CD4-positive, alpha-beta T cell (primary cell): Measurements from ENCODE around the gene SLC15A5. TPM values are rescaled to one million over a fixed set of nuclear protein-coding genes. Genes with fewer than 3 reads are reported as not detected.

Source experiments
- ATAC-seq: fragments of 200-7000 bp; cut with Tn5 transposase; one replicate; pipeline ENCODE4 v1.10.0; 2022; ENCODE audit warnings: mild to moderate bottlenecking; ENCODE audit not compliant: poor library complexity
- CTCF ChIA-PET: fragments of 350-600 bp; sonication (Branson Sonifier 250); formaldehyde crosslinking; loops from one replicate; lab custom pipeline; 2021; ENCODE audit warnings: antibody characterized with exemption, inconsistent platforms; lab: Charles Lee
- POLR2A ChIA-PET: fragments of 350-600 bp; sonication (Branson Sonifier 250); formaldehyde crosslinking; loops from one replicate; lab custom pipeline; 2021; ENCODE audit warnings: antibody characterized with exemption, inconsistent platforms; lab: Charles Lee
- DNase-seq, 14 experiments: peaks; one replicate each; pipeline ENCODE4 v3.0.0-alpha.2; 2013 to 2020; ENCODE audit warnings: mixed read lengths in 2 of 14
- H3K27ac ChIP-seq, 2 donors: one replicate each; pipeline versions ENCODE4 v1.5.1 to v1.7.0; 2013; ENCODE audit warnings: low read length in 2 of 2, low read depth in 1 of 2, mild to moderate bottlenecking in 1 of 2
- H3K27me3 ChIP-seq, 2 experiments: 1 replicate in 1 of 2; 2 replicates in 1 of 2; pipeline versions ENCODE4 v1.6.1 to v1.7.0; 2013; ENCODE audit warnings: low read length in 2 of 2, control low read depth in 1 of 2, mild to moderate bottlenecking in 1 of 2, moderate library complexity in 1 of 2; ENCODE audit not compliant: insufficient read depth in 2 of 2, control insufficient read depth in 1 of 2
- H3K36me3 ChIP-seq: one replicate; pipeline ENCODE4 v1.6.1; 2013; ENCODE audit warnings: low read length, control low read depth; ENCODE audit not compliant: insufficient read depth
- H3K4me1 ChIP-seq: one replicate; pipeline ENCODE4 v1.6.1; 2013; ENCODE audit warnings: low read length, control low read depth; ENCODE audit not compliant: insufficient read depth
- H3K4me3 ChIP-seq: one replicate; pipeline ENCODE4 v1.5.1; 2013; ENCODE audit warnings: mild to moderate bottlenecking, low read length, moderate library complexity
- H3K9me3 ChIP-seq, 2 experiments: 1 replicate in 1 of 2; 2 replicates in 1 of 2; pipeline versions ENCODE4 v1.6.1 to v1.7.0; 2013; ENCODE audit warnings: low read length in 2 of 2, mild to moderate bottlenecking in 2 of 2, control low read depth in 1 of 2, moderate library complexity in 1 of 2; ENCODE audit not compliant: control insufficient read depth in 1 of 2, insufficient read depth in 1 of 2
- H3K27ac Mint-ChIP-seq: one replicate; pipeline ENCODE4 v1.8.0; 2020; ENCODE audit warnings: mixed read lengths
- H3K27me3 Mint-ChIP-seq: one replicate; pipeline ENCODE4 v1.8.0; 2021; ENCODE audit warnings: mixed read lengths
- H3K36me3 Mint-ChIP-seq: one replicate; pipeline ENCODE4 v1.8.0; 2021; ENCODE audit warnings: low read depth, mixed read lengths
- H3K4me1 Mint-ChIP-seq: one replicate; pipeline ENCODE4 v1.8.0; 2021; ENCODE audit warnings: low read depth, mixed read lengths
- H3K4me3 Mint-ChIP-seq: one replicate; pipeline ENCODE4 v1.8.0; 2020; ENCODE audit warnings: mild to moderate bottlenecking, mixed read lengths
- H3K9me3 Mint-ChIP-seq: one replicate; pipeline ENCODE4 v1.8.0; 2020; ENCODE audit warnings: mixed read lengths
- intact Hi-C, 2 experiments: fragments of 100-400 bp; cut with DNase I in 1 of 2; cut with micrococcal nuclease in 1 of 2; formaldehyde crosslinking; loops; one replicate each; pipeline versions ENCODE4 v1.15.1 to v1.9.0; 2023 to 2025; cut with DNase I, micrococcal nuclease
- total RNA-seq, 174 experiments: library from RNA in 2 of 174; stranded (reverse) in 2 of 174; gene quantifications; one replicate each; pipeline ENCODE4 v1.2.3 and lab custom pipeline; 2021 to 2026
- TF ChIP-seq, protein P1 (sequence below): fragments of 200-600 bp; IDR thresholded peaks from one replicate; pipeline ENCODE4 v1.8.0; 2022; ENCODE audit warnings: antibody characterized with exemption, mild to moderate bottlenecking

The SLC15A5 gene
- total RNA-seq, 2 experiments from 2014 or later, result not detected

DNA sequence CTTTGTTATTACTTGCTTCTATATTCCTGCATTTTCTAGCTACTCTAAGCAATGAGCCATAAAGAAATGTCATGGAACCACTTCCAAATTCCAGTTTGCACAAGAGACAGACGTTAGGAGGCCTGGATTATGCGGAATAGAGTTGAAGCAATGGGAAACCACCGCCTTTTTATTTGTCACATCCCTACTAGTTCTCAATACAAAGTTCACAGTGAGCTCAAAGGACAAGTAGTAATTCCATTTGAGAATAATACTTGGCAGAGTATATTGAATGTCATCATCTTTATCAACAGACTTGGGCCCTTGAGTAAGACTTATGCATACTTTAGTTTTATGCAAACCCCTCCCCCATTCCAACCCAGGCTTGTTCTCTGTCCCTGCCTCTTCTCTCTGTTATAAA is 3.7 kb upstream of the SLC15A5 start:
- Histone ChIP-seq H3K27me3 (no peaks in the 10 kb centered on the region), H3K27ac (no peak overlapping the region), H3K9me3 (no peaks in the 10 kb centered on the region), H3K4me1 (no peaks in the 10 kb centered on the region), H3K4me3 (no peak overlapping the region), H3K36me3 (no peaks in the 10 kb centered on the region)
- no peak overlapping the region for H3K4me3 Mint-ChIP-seq
- H3K27ac Mint-ChIP-seq, result no peak overlapping the region
- intact Hi-C loops, result no loop called here
- ATAC-seq (no peak), DNase-seq (no peak)
- TF ChIP-seq, protein P1, sequence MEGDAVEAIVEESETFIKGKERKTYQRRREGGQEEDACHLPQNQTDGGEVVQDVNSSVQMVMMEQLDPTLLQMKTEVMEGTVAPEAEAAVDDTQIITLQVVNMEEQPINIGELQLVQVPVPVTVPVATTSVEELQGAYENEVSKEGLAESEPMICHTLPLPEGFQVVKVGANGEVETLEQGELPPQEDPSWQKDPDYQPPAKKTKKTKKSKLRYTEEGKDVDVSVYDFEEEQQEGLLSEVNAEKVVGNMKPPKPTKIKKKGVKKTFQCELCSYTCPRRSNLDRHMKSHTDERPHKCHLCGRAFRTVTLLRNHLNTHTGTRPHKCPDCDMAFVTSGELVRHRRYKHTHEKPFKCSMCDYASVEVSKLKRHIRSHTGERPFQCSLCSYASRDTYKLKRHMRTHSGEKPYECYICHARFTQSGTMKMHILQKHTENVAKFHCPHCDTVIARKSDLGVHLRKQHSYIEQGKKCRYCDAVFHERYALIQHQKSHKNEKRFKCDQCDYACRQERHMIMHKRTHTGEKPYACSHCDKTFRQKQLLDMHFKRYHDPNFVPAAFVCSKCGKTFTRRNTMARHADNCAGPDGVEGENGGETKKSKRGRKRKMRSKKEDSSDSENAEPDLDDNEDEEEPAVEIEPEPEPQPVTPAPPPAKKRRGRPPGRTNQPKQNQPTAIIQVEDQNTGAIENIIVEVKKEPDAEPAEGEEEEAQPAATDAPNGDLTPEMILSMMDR, result no peak
- no peaks in the 10 kb centered on the region for H3K36me3 Mint-ChIP-seq
- ChIA-PET CTCF (no interaction called here), POLR2A (no interaction called here)
- no peaks in the 10 kb centered on the region for H3K27me3 Mint-ChIP-seq
- peaks cover 7% of the 10 kb centered on the region for H3K9me3 Mint-ChIP-seq
- no peaks in the 10 kb centered on the region for H3K4me1 Mint-ChIP-seq

DNA sequence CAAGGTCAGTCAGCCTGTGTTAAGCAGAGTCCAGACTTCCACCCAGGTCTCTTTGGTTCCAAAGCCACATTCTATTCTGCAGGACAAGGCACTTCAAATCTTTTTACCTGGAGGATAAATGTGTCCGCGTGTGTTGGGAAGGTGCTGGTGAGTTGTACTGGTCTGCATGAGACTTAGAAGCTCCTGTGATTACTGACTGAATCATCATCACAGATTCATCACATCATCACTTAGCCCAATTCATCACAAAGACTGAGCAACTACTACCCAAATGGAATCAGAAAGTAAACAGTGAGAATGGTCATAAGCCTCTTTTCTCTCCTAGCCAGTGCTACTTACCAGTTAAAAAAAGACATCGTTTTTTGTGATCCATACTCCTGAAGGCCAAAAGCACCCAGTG is 5.3 kb downstream of the SLC15A5 start:
- no peak overlapping the region for H3K4me3 ChIP-seq
- ATAC-seq, result no peak
- Mint-ChIP-seq H3K9me3 (no peaks in the 10 kb centered on the region), H3K4me3 (no peak overlapping the region), H3K4me1 (no peaks in the 10 kb centered on the region), H3K27me3 (no peaks in the 10 kb centered on the region), H3K36me3 (no peaks in the 10 kb centered on the region), H3K27ac (no peak overlapping the region)
- H3K36me3 ChIP-seq, result no peaks in the 10 kb centered on the region
- TF ChIP-seq, protein P1, result no peak
- POLR2A ChIA-PET, result no interaction called here
- intact Hi-C loops, result no loop called here
- H3K4me1 ChIP-seq, result no peaks in the 10 kb centered on the region
- no peak overlapping the region for H3K27ac ChIP-seq
- H3K27me3 ChIP-seq, result no peaks in the 10 kb centered on the region
- CTCF ChIA-PET, result no interaction called here
- H3K9me3 ChIP-seq, result no peaks in the 10 kb centered on the region
- DNase-seq, result no peak

DNA sequence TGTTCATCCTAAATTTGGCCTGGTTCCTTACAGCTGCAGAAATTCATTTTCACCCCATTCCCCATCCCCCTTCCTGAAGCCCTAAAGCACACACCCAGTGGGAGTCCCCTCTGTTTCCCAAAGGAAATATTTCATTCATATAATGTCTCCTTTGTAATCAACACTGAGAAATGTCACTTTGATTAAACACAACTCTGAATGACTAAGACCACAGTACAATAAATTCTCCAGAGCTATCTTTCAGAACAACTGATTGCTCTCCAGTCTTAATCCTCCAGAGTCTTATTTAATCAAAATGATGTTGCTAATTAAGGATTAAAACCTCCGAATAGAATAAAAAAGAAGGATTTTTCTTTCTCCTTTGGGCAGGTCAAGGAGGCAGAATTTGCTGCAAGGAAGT is 6.4 kb downstream of the SLC15A5 start:
- ChIA-PET CTCF (interaction anchor here (1.0 kb wide), 1 partner anchor 82 kb away, joined by 5 read pairs; no protein-coding TSS in a partner anchor), POLR2A (no interaction called here)
- no peaks in the 10 kb centered on the region for H3K9me3 Mint-ChIP-seq
- intact Hi-C loops, result no loop called here
- no peak overlapping the region for H3K27ac Mint-ChIP-seq
- H3K27me3 ChIP-seq, result no peaks in the 10 kb centered on the region
- no peak overlapping the region for H3K4me3 ChIP-seq
- no peak overlapping the region for H3K4me3 Mint-ChIP-seq
- ATAC-seq (no peak), DNase-seq (no peak)
- TF ChIP-seq, protein P1, result no peak
- no peaks in the 10 kb centered on the region for H3K36me3 ChIP-seq
- H3K36me3 Mint-ChIP-seq, result no peaks in the 10 kb centered on the region
- H3K4me1 ChIP-seq, result no peaks in the 10 kb centered on the region
- H3K4me1 Mint-ChIP-seq, result no peaks in the 10 kb centered on the region
- H3K27ac ChIP-seq, result no peak overlapping the region
- H3K9me3 ChIP-seq, result no peaks in the 10 kb centered on the region
- H3K27me3 Mint-ChIP-seq, result no peaks in the 10 kb centered on the region
